Endodermal cell (in vitro differentiated cells): ENCODE results near the gene TMTC3. TPM values are rescaled to one million over a fixed set of nuclear protein-coding genes. Genes with fewer than 3 reads are reported as not detected.

Source experiments
- DNase-seq: peaks from one replicate; pipeline ENCODE4 v3.0.0-alpha.2; 2017
- H3K27ac ChIP-seq: 2 replicates; pipeline ENCODE4 v1.5.1; 2013; ENCODE audit warnings: mild to moderate bottlenecking, low read depth, low read length, moderate library complexity
- H3K27me3 ChIP-seq: 2 replicates; pipeline ENCODE4 v1.6.1; 2013; ENCODE audit warnings: mild to moderate bottlenecking, low read length, moderate library complexity; ENCODE audit not compliant: insufficient read depth, control insufficient read depth, poor library complexity, severe bottlenecking
- H3K36me3 ChIP-seq: 2 replicates; pipeline ENCODE4 v1.7.0; 2013; ENCODE audit warnings: mild to moderate bottlenecking, low read length, moderate library complexity; ENCODE audit not compliant: control insufficient read depth, insufficient read depth
- H3K4me1 ChIP-seq: one replicate; pipeline ENCODE4 v1.7.0; 2013; ENCODE audit warnings: low read length; ENCODE audit not compliant: control insufficient read depth, insufficient read depth
- H3K4me3 ChIP-seq: 2 replicates; pipeline ENCODE4 v1.5.1; 2013; ENCODE audit warnings: mild to moderate bottlenecking, low read length, moderate library complexity
- H3K9ac ChIP-seq: 2 replicates; pipeline ENCODE4 v1.6.1; 2013; ENCODE audit warnings: mild to moderate bottlenecking, low read length, moderate library complexity; ENCODE audit not compliant: poor library complexity, severe bottlenecking; ENCODE audit errors: extremely low read depth
- H3K9me3 ChIP-seq: 2 replicates; pipeline ENCODE4 v1.6.1; 2013; ENCODE audit warnings: mild to moderate bottlenecking, low read length, moderate library complexity; ENCODE audit not compliant: control insufficient read depth
- H3K27ac Mint-ChIP-seq: 2 replicates; pipeline ENCODE4 v1.8.0; 2020; ENCODE audit warnings: mixed read lengths
- H3K27me3 Mint-ChIP-seq: 2 replicates; pipeline ENCODE4 v1.8.0; 2021; ENCODE audit warnings: mild to moderate bottlenecking, mixed read lengths; ENCODE audit not compliant: insufficient read depth
- H3K36me3 Mint-ChIP-seq: 2 replicates; pipeline ENCODE4 v1.8.0; 2020; ENCODE audit warnings: low read depth, mixed read lengths
- H3K4me1 Mint-ChIP-seq: 2 replicates; pipeline ENCODE4 v1.8.0; 2020; ENCODE audit warnings: mixed read lengths
- H3K4me3 Mint-ChIP-seq: 2 replicates; pipeline ENCODE4 v1.8.0; 2020; ENCODE audit warnings: mild to moderate bottlenecking, moderate library complexity, mixed read lengths
- H3K9me3 Mint-ChIP-seq: 2 replicates; pipeline ENCODE4 v1.8.0; 2020; ENCODE audit warnings: mild to moderate bottlenecking, mixed read lengths
- CTCF ChIP-seq: fragments of 200-600 bp; sonication (generic); conservative IDR thresholded peaks from 2 replicates; pipeline ENCODE4 v1.5.0; 2021; ENCODE audit warnings: antibody characterized with exemption, mild to moderate bottlenecking
- WGBS, 2 experiments: methylation state at CpG; one replicate each; pipeline versions ENCODE4 v1.1.5 to v1.1.7; 2013; ENCODE audit warnings: missing lambda C conversion rate in 2 of 2, mixed read lengths in 1 of 2; ENCODE audit not compliant: insufficient coverage in 1 of 2, insufficient read length in 1 of 2; 5-methylcytosine and 5-hydroxymethylcytosine counted together
- total RNA-seq, 2 donors: library from RNA; stranded (reverse); fragmentation: NEBNext Ultra II Directional in 1 of 2; extraction: Animal tissue kit (Norgen Biotek cat#: 25700) in 1 of 2; gene quantifications; 2 replicates in 1 of 2; 3 replicates in 1 of 2; pipeline ENCODE4 v1.2.1, GENCODE V29; 2021

Gene TMTC3
- total RNA-seq, 2 donors from 2014 or later: 49.8 to 52.9 TPM

- no peak overlapping the region for H3K4me3 Mint-ChIP-seq
- WGBS, 2 experiments: 96% methylated on average over 1 of the region's 2 CpGs; no CpG with 5 or more reads in 1 of the 2 experiments
- no peaks in the 10 kb centered on the region for H3K27me3 ChIP-seq
Measured at GRCh38 chr12:88187571-88187970, 45.5 kb downstream of the TMTC3 start.

GRCh38 chr12:88188180-88188579 is 46.1 kb downstream of the TMTC3 start:
- Histone ChIP-seq H3K4me1 (no peaks in the 10 kb centered on the region), H3K27me3 (no peaks in the 10 kb centered on the region), H3K36me3 (peaks cover 27% of the 10 kb centered on the region), H3K4me3 (no peak overlapping the region), H3K9me3 (peaks cover 24% of the 10 kb centered on the region), H3K27ac (no peak overlapping the region), H3K9ac (no peak overlapping the region)
- no peak overlapping the region for H3K4me3 Mint-ChIP-seq
- H3K9me3 Mint-ChIP-seq: peaks cover 24% of the 10 kb centered on the region
- peaks cover 40% of the 10 kb centered on the region for H3K36me3 Mint-ChIP-seq
- WGBS, 2 experiments: 85% methylated on average over 1 of the region's 1 CpG; no CpG with 5 or more reads in 1 of the 2 experiments
- no peak overlapping the region for H3K27ac Mint-ChIP-seq
- H3K27me3 Mint-ChIP-seq: no peaks in the 10 kb centered on the region
- H3K4me1 Mint-ChIP-seq: peaks cover 3% of the 10 kb centered on the region
- no peak for TF ChIP-seq CTCF
- no peak for DNase-seq

More at GRCh38 chr12:88187571-88187970, 45.5 kb downstream of the TMTC3 start:
- Mint-ChIP-seq H3K9me3 (peaks cover 29% of the 10 kb centered on the region), H3K4me1 (peaks cover 3% of the 10 kb centered on the region), H3K27ac (no peak overlapping the region), H3K36me3 (peaks cover 46% of the 10 kb centered on the region), H3K27me3 (no peaks in the 10 kb centered on the region)
- peaks cover 27% of the 10 kb centered on the region for H3K36me3 ChIP-seq
- DNase-seq: no peak
- no peak overlapping the region for H3K27ac ChIP-seq
- no peaks in the 10 kb centered on the region for H3K4me1 ChIP-seq
- H3K9me3 ChIP-seq: peaks cover 30% of the 10 kb centered on the region
- no peak overlapping the region for H3K9ac ChIP-seq
- no peak for TF ChIP-seq CTCF
- H3K4me3 ChIP-seq: no peak overlapping the region

- Histone ChIP-seq H3K9ac (no peak overlapping the region), H3K9me3 (no peaks in the 10 kb centered on the region), H3K27ac (no peak overlapping the region), H3K4me3 (no peak overlapping the region), H3K4me1 (no peaks in the 10 kb centered on the region), H3K36me3 (peaks cover 33% of the 10 kb centered on the region), H3K27me3 (no peaks in the 10 kb centered on the region)
- WGBS, 2 experiments: 89 to 100% methylated on average over 1 to 2 of the region's 2 CpGs
- no peak for TF ChIP-seq CTCF
- Mint-ChIP-seq H3K36me3 (peaks cover 30% of the 10 kb centered on the region), H3K4me3 (no peak overlapping the region), H3K27me3 (no peaks in the 10 kb centered on the region), H3K9me3 (no peaks in the 10 kb centered on the region), H3K4me1 (peaks cover 3% of the 10 kb centered on the region), H3K27ac (no peak overlapping the region)
- no peak for DNase-seq
Measured at GRCh38 chr12:88192426-88192825, 50.3 kb downstream of the TMTC3 start.
